ENCODE measurements around the gene PADI2. TPM values are rescaled to one million over a fixed set of nuclear protein-coding genes. Genes with fewer than 3 reads are reported as not detected.

The PADI2 gene
- total RNA-seq, 1 experiment from 2014 or later = 1.3 TPM

DNA sequence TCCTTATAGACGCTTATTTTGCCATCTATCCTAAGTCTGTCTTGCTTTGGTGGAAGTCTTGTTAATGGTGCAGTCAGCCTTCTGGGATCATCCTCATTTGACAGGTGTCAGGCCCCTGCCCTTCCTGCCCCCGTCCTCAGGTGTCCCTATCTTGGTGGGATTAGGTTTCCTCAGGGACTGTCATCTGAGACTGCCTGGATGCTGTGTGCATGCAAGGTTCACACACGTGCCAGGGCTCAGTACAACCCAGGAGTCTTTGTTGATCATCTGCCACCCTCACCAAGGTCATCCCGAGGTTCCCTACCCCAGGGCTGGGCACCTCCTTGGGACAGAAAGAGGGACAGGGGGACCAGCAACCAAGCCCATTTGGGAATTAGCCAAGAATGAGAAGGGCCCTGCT, 18.0 kb downstream of the PADI2 start:
- CTCF ChIA-PET = no interaction called here
- H3K4me1 Mint-ChIP-seq (ENCODE audit: low read depth, unreplicated experiment) = peaks cover 16% of the 10 kb centered on the region
- no peak for DNase-seq
- no peaks in the 10 kb centered on the region for H3K9me3 Mint-ChIP-seq (ENCODE audit: low read depth, unreplicated experiment)
- BruUV-seq (replicated peaks) = no TSS peak
- peaks cover 7% of the 10 kb centered on the region for H3K27me3 Mint-ChIP-seq (ENCODE audit: unreplicated experiment)
- intact Hi-C loops (cut with micrococcal nuclease; ENCODE audit: unreplicated experiment) = no loop called here
- H3K36me3 Mint-ChIP-seq (ENCODE audit: insufficient read depth, unreplicated experiment) = no peaks in the 10 kb centered on the region
- no peak for TF ChIP-seq CTCF (IDR thresholded peaks at IDR 0.05; ENCODE audit: unreplicated experiment)
- H3K4me3 Mint-ChIP-seq (ENCODE audit: low read depth, unreplicated experiment) = no peak overlapping the region
- no peak overlapping the region for H3K27ac Mint-ChIP-seq (ENCODE audit: unreplicated experiment)

GRCh38 chr1:17099616-17100340, 19.5 kb downstream of the PADI2 start:
- CTCF ChIA-PET = no interaction called here
- Mint-ChIP-seq H3K9me3 (ENCODE audit: low read depth, unreplicated experiment) (no peaks in the 10 kb centered on the region), H3K4me1 (ENCODE audit: low read depth, unreplicated experiment) (peaks cover 16% of the 10 kb centered on the region), H3K27ac (ENCODE audit: unreplicated experiment) (no peak overlapping the region), H3K4me3 (ENCODE audit: low read depth, unreplicated experiment) (no peak overlapping the region), H3K27me3 (ENCODE audit: unreplicated experiment) (peaks cover 10% of the 10 kb centered on the region), H3K36me3 (ENCODE audit: insufficient read depth, unreplicated experiment) (no peaks in the 10 kb centered on the region)
- TF ChIP-seq CTCF (IDR thresholded peaks at IDR 0.05; ENCODE audit: unreplicated experiment) = no peak
- BruUV-seq (replicated peaks) = no TSS peak
- DNase-seq = no peak
- intact Hi-C loops (cut with micrococcal nuclease; ENCODE audit: unreplicated experiment) = no loop called here

GRCh38 chr1:17098446-17099317, 20.6 kb downstream of the PADI2 start:
- Mint-ChIP-seq H3K36me3 (ENCODE audit: insufficient read depth, unreplicated experiment) (no peaks in the 10 kb centered on the region), H3K9me3 (ENCODE audit: low read depth, unreplicated experiment) (no peaks in the 10 kb centered on the region), H3K27ac (ENCODE audit: unreplicated experiment) (no peak overlapping the region), H3K27me3 (ENCODE audit: unreplicated experiment) (peaks cover 13% of the 10 kb centered on the region), H3K4me3 (ENCODE audit: low read depth, unreplicated experiment) (no peak overlapping the region), H3K4me1 (ENCODE audit: low read depth, unreplicated experiment) (peaks cover 16% of the 10 kb centered on the region)
- intact Hi-C loops (cut with micrococcal nuclease; ENCODE audit: unreplicated experiment) = no loop called here
- BruUV-seq (replicated peaks) = no TSS peak
- no peak for DNase-seq
- CTCF ChIA-PET = interaction anchor here (0.7 kb wide), 1 partner anchor 1890 kb away, joined by 5 read pairs; no protein-coding TSS in a partner anchor
- no peak for TF ChIP-seq CTCF (IDR thresholded peaks at IDR 0.05; ENCODE audit: unreplicated experiment)

DNA sequence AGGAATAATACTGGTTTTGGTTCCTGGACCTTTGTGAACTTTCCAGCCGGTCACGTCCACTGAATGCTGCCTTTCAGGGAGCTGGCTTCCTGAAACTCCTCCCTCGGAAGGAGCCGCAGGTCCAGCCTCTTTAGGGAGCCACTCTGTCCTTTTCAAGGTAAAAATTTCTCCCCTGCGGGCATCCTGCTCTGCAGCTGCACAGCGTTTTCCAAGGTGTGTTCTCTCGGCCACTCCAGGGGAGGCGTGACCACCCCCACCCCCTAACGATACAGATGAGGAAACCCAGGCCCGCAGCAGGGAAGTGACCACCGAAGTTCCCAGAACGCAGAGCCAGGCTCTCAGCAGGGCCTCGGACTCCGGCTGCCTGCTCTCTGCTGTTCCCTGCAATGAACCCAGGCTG, 21.5 kb downstream of the PADI2 start:
- DNase-seq = peak; percentile 23
- Mint-ChIP-seq H3K4me3 (ENCODE audit: low read depth, unreplicated experiment) (peak overlapping the region; percentile 41), H3K9me3 (ENCODE audit: low read depth, unreplicated experiment) (no peaks in the 10 kb centered on the region), H3K36me3 (ENCODE audit: insufficient read depth, unreplicated experiment) (no peaks in the 10 kb centered on the region), H3K27me3 (ENCODE audit: unreplicated experiment) (peaks cover 13% of the 10 kb centered on the region), H3K4me1 (ENCODE audit: low read depth, unreplicated experiment) (peaks cover 16% of the 10 kb centered on the region), H3K27ac (ENCODE audit: unreplicated experiment) (no peak overlapping the region)
- TF ChIP-seq CTCF (IDR thresholded peaks at IDR 0.05; ENCODE audit: unreplicated experiment) = no peak
- CTCF ChIA-PET = interaction anchor here (0.7 kb wide), 1 partner anchor 1891 kb away, joined by 5 read pairs; no protein-coding TSS in a partner anchor
- intact Hi-C loops (cut with micrococcal nuclease; ENCODE audit: unreplicated experiment) = no loop called here
- BruUV-seq (replicated peaks) = no TSS peak

Data from Calu3 (cell line).